Uterus (tissue), 4 donors: ENCODE measurements around the gene NRXN2. TPM values are rescaled to one million over a fixed set of nuclear protein-coding genes. Genes with fewer than 3 reads are reported as not detected.
A peak's percentile ranks its signal among the peaks of the same experiment; 100 is the strongest.

Experiments used
- DNase-seq, 2 donors: peaks; one replicate each; pipeline ENCODE4 v3.0.0-alpha.2; 2019 to 2020
- H3K27ac ChIP-seq, 2 donors: fragments of 200-600 bp; sonication (generic); 1 replicate in 1 of 2; 2 replicates in 1 of 2; pipeline ENCODE4 v1.5.1; 2016 to 2018
- H3K27me3 ChIP-seq, 2 donors: fragments of 200-600 bp; sonication (generic); one replicate each; pipeline ENCODE4 v1.5.1; 2018 to 2019; ENCODE audit warnings: control low read depth in 1 of 2
- H3K36me3 ChIP-seq, 2 donors: fragments of 200-600 bp; sonication (generic); one replicate each; pipeline ENCODE4 v1.5.1; 2019; ENCODE audit warnings: control low read depth in 1 of 2
- H3K4me1 ChIP-seq, 2 donors: fragments of 200-600 bp; sonication (generic); one replicate each; pipeline ENCODE4 v1.5.1; 2018 to 2019; ENCODE audit warnings: control low read depth in 1 of 2
- H3K4me3 ChIP-seq, 2 donors: fragments of 200-600 bp; sonication (generic); 1 replicate in 1 of 2; 2 replicates in 1 of 2; pipeline ENCODE4 v1.5.1; 2018 to 2019; ENCODE audit warnings: mild to moderate bottlenecking in 1 of 2
- H3K9me3 ChIP-seq, 2 donors: fragments of 200-600 bp; sonication (generic); one replicate each; pipeline ENCODE4 v1.5.1; 2019; ENCODE audit warnings: control low read depth in 1 of 2
- CTCF ChIP-seq, 4 experiments: fragments of 200-600 bp in 2 of 4; fragments of 450-650 bp in 2 of 4; sonication (generic) in 2 of 4; IDR thresholded peaks; one replicate each; pipeline ENCODE4 v1.5.1; 2016 to 2019; ENCODE audit warnings: antibody characterized with exemption in 4 of 4, mild to moderate bottlenecking in 2 of 4, moderate library complexity in 1 of 4
- POLR2A ChIP-seq, 2 donors: fragments of 450-650 bp; IDR thresholded peaks; one replicate each; pipeline ENCODE4 v1.6.1; 2016; ENCODE audit warnings: antibody characterized with exemption in 2 of 2, mild to moderate bottlenecking in 1 of 2, moderate library complexity in 1 of 2
- intact Hi-C: fragments of 100-400 bp; cut with DNase I; formaldehyde crosslinking; loops from one replicate; pipeline ENCODE4 v1.15.1; 2023; ENCODE audit warnings: low total_unique reads
- total RNA-seq, 4 donors: library from RNA; depleted of rRNA in 3 of 4; stranded (reverse); fragments of >200 nt in 3 of 4; gene quantifications; one replicate each; pipeline versions ENCODE4 v1.1.0 to v1.2.4, GENCODE V29; 2014 to 2023
- donor health status: DM: yes; HTN: yes; CAD: no.

Gene NRXN2
- total RNA-seq, 4 donors from 2014 or later, result 0.88 to 48.4 (median 12.6) TPM

GRCh38 chr11:64675450-64676260 lies 47.3 kb downstream of the NRXN2 start:
- no peak for TF ChIP-seq POLR2A (IDR thresholded peaks at IDR 0.05)
- TF ChIP-seq CTCF (IDR thresholded peaks at IDR 0.05), result no peak
- intact Hi-C loops, result no loop called here
- peak; percentile 52 to 62 for DNase-seq
- Histone ChIP-seq H3K4me1 (peaks cover 0 to 7% of the 10 kb centered on the region in 2 donors), H3K36me3 (no peaks in the 10 kb centered on the region), H3K4me3 (no peak overlapping the region), H3K9me3 (no peaks in the 10 kb centered on the region), H3K27me3 (no peaks in the 10 kb centered on the region), H3K27ac (peak overlapping the region in 1 of 2 donors; percentile 36)

DNA sequence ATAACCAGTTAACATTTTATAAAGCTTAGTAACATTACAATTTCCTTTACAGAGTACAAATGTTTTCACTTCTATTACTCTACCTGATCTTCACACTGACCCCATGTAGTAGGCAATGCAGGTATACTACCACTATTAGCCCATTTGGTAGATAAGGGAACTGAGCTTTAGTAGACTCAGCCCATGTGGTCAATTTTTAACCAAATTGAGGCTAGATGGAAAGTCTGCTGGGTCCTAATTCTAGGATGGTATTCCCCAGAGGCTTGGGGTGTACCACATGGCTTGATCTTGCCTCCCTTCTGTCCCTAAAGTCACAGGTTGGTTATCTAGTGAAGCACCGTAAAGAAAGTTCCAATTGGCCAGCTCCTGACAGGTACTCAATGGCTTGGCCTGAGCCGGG lies 48.2 kb downstream of the NRXN2 start:
- no peaks in the 10 kb centered on the region for H3K27me3 ChIP-seq

DNA sequence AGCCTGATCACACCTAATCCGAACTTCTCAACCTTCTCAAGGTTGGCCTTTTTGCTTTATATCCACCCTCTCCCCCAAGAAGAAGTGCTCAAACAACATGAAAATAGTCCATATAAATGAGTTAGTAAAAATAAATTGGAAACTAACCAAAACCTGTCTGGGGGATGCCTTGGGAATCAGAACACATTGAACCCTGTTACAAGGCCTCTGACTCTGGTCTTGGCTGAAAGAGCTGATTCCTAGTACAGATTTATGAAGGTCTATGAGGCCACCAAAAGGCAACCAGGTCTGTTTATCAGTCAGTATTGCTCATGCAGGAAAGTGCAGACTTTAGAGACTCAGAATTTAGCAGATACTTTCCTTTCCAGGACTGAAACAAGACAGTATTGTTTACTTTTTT lies 49.7 kb downstream of the NRXN2 start:
- Histone ChIP-seq H3K4me3 (no peak overlapping the region), H3K36me3 (no peaks in the 10 kb centered on the region), H3K4me1 (peaks cover 0 to 7% of the 10 kb centered on the region in 2 donors), H3K27me3 (no peaks in the 10 kb centered on the region), H3K9me3 (no peaks in the 10 kb centered on the region), H3K27ac (no peak overlapping the region)
- no peak for DNase-seq
- TF ChIP-seq CTCF (IDR thresholded peaks at IDR 0.05), result no peak
- no peak for TF ChIP-seq POLR2A (IDR thresholded peaks at IDR 0.05)
- intact Hi-C loops, result no loop called here

More for the DNA sequence above, 48.2 kb downstream of the NRXN2 start:
- H3K27ac ChIP-seq, result no peak overlapping the region
- TF ChIP-seq CTCF (IDR thresholded peaks at IDR 0.05), result no peak
- no peak for TF ChIP-seq POLR2A (IDR thresholded peaks at IDR 0.05)
- peaks cover 0 to 7% of the 10 kb centered on the region in 2 donors for H3K4me1 ChIP-seq
- no peak for DNase-seq
- H3K4me3 ChIP-seq, result no peak overlapping the region
- H3K9me3 ChIP-seq, result no peaks in the 10 kb centered on the region
- H3K36me3 ChIP-seq, result no peaks in the 10 kb centered on the region
- intact Hi-C loops, result no loop called here

DNA sequence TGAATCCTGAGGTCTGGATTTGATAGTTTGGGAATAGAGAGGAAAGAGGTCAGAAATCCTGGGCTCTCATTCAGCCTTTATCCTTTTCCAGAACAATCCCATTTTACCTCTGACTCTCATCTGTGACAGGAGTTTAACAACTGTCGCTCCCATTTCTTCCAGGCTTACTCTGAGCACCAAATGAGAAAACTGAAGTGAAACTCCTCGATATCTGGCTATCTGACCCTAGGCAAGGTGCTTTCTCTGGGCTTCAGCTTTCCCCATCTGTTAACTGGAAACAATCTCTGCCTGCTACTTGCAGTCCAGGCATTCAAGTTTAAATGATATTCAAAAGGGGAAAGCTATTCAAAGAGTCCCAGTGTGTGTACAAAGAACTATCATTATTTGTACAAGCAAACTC lies 50.1 kb downstream of the NRXN2 start:
- TF ChIP-seq CTCF (IDR thresholded peaks at IDR 0.05) (no peak), POLR2A (IDR thresholded peaks at IDR 0.05) (no peak)
- intact Hi-C loops, result no loop called here
- Histone ChIP-seq H3K36me3 (no peaks in the 10 kb centered on the region), H3K4me1 (peaks cover 0 to 7% of the 10 kb centered on the region in 2 donors), H3K4me3 (no peak overlapping the region), H3K27ac (no peak overlapping the region), H3K9me3 (no peaks in the 10 kb centered on the region), H3K27me3 (no peaks in the 10 kb centered on the region)
- DNase-seq, result no peak

GRCh38 chr11:64670975-64671374 lies 52.0 kb downstream of the NRXN2 start:
- DNase-seq, result no peak
- no peaks in the 10 kb centered on the region for H3K9me3 ChIP-seq
- no peaks in the 10 kb centered on the region for H3K27me3 ChIP-seq
- H3K4me3 ChIP-seq, result no peak overlapping the region
- peaks cover 0 to 7% of the 10 kb centered on the region in 2 donors for H3K4me1 ChIP-seq
- no peaks in the 10 kb centered on the region for H3K36me3 ChIP-seq
- intact Hi-C loops, result no loop called here
- H3K27ac ChIP-seq, result no peak overlapping the region
- TF ChIP-seq CTCF (IDR thresholded peaks at IDR 0.05) (no peak), POLR2A (IDR thresholded peaks at IDR 0.05) (no peak)
